ENCODE results near the gene EXOC7.

EXOC7 gene

GRCh38 chr17:76103274-76104139 lies at the start of gene EXOC7:
EXOC7 (minus strand) TSS chr17:76103787; CDS start chr17:76103692, 95 bp downstream.
- no peaks in the 10 kb centered on the region for H3K9me3 ChIP-seq (ENCODE audit: severe bottlenecking)
- H3K27ac ChIP-seq = peak within 1 kb of the TSS; percentile 92
- peak; percentile 95 for DNase-seq
- no peaks in the 10 kb centered on the region for H3K27me3 ChIP-seq (ENCODE audit: insufficient read depth, low read depth, severe bottlenecking)
- peaks cover 41% of the 10 kb centered on the region for H3K36me3 ChIP-seq
- TF ChIP-seq CTCF (IDR thresholded peaks at IDR 0.05; ENCODE audit: low read depth, low read length) = no peak
- peak within 1 kb of the TSS; percentile 62 for H3K4me3 ChIP-seq (ENCODE audit: low read depth, low read length)

GRCh38 chr17:76153202-76153601 lies 49.6 kb upstream of the EXOC7 start:
- H3K27ac ChIP-seq = peak overlapping the region; percentile 82
- H3K27me3 ChIP-seq (ENCODE audit: insufficient read depth, low read depth, severe bottlenecking) = no peaks in the 10 kb centered on the region
- no peak overlapping the region for H3K4me3 ChIP-seq (ENCODE audit: low read depth, low read length)
- no peaks in the 10 kb centered on the region for H3K9me3 ChIP-seq (ENCODE audit: severe bottlenecking)
- DNase-seq = peak; percentile 63
- TF ChIP-seq CTCF (IDR thresholded peaks at IDR 0.05; ENCODE audit: low read depth, low read length) = 0 out of 2 replicates have a peak, but pooled peaks have one; percentile 27
- H3K36me3 ChIP-seq = peaks cover 27% of the 10 kb centered on the region

- H3K4me3 ChIP-seq (ENCODE audit: low read depth, low read length) = no peak overlapping the region
- peaks cover 24% of the 10 kb centered on the region for H3K36me3 ChIP-seq
- no peaks in the 10 kb centered on the region for H3K27me3 ChIP-seq (ENCODE audit: insufficient read depth, low read depth, severe bottlenecking)
- no peak overlapping the region; the same call in 1 of the 2 replicates for H3K27ac ChIP-seq
- DNase-seq = no peak
- H3K9me3 ChIP-seq (ENCODE audit: severe bottlenecking) = no peaks in the 10 kb centered on the region
- TF ChIP-seq CTCF (IDR thresholded peaks at IDR 0.05; ENCODE audit: low read depth, low read length) = peak; percentile 34; the same call in 1 of the 2 replicates
Measured at GRCh38 chr17:76152591-76152990, 49.0 kb upstream of the EXOC7 start.

- H3K36me3 ChIP-seq = peaks cover 24% of the 10 kb centered on the region
- H3K27ac ChIP-seq = no peak overlapping the region
- DNase-seq = no peak
- H3K9me3 ChIP-seq (ENCODE audit: severe bottlenecking) = no peaks in the 10 kb centered on the region
- H3K4me3 ChIP-seq (ENCODE audit: low read depth, low read length) = no peak overlapping the region
- no peaks in the 10 kb centered on the region for H3K27me3 ChIP-seq (ENCODE audit: insufficient read depth, low read depth, severe bottlenecking)
- TF ChIP-seq CTCF (IDR thresholded peaks at IDR 0.05; ENCODE audit: low read depth, low read length) = no peak
Measured at GRCh38 chr17:76151896-76152454, 48.4 kb upstream of the EXOC7 start.

GRCh38 chr17:76150712-76151622 lies 47.4 kb upstream of the EXOC7 start:
- Histone ChIP-seq H3K36me3 (peaks cover 24% of the 10 kb centered on the region), H3K4me3 (ENCODE audit: low read depth, low read length) (no peak overlapping the region), H3K27me3 (ENCODE audit: insufficient read depth, low read depth, severe bottlenecking) (no peaks in the 10 kb centered on the region), H3K27ac (no peak overlapping the region), H3K9me3 (ENCODE audit: severe bottlenecking) (no peaks in the 10 kb centered on the region)
- DNase-seq = no peak
- no peak for TF ChIP-seq CTCF (IDR thresholded peaks at IDR 0.05; ENCODE audit: low read depth, low read length)
